ENCODE measurements around the gene HVCN1. TPM values are rescaled to one million over a fixed set of nuclear protein-coding genes. Genes with fewer than 3 reads are reported as not detected.
"Not testable (repeated sequence)": the region's sequence is repeated elsewhere in the genome, so short reads cannot be mapped to it uniquely, and the experiment has no call there.

The HVCN1 gene, protein sequence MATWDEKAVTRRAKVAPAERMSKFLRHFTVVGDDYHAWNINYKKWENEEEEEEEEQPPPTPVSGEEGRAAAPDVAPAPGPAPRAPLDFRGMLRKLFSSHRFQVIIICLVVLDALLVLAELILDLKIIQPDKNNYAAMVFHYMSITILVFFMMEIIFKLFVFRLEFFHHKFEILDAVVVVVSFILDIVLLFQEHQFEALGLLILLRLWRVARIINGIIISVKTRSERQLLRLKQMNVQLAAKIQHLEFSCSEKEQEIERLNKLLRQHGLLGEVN
- 5.6 and 5.8 TPM in 2 replicates for total RNA-seq

DNA sequence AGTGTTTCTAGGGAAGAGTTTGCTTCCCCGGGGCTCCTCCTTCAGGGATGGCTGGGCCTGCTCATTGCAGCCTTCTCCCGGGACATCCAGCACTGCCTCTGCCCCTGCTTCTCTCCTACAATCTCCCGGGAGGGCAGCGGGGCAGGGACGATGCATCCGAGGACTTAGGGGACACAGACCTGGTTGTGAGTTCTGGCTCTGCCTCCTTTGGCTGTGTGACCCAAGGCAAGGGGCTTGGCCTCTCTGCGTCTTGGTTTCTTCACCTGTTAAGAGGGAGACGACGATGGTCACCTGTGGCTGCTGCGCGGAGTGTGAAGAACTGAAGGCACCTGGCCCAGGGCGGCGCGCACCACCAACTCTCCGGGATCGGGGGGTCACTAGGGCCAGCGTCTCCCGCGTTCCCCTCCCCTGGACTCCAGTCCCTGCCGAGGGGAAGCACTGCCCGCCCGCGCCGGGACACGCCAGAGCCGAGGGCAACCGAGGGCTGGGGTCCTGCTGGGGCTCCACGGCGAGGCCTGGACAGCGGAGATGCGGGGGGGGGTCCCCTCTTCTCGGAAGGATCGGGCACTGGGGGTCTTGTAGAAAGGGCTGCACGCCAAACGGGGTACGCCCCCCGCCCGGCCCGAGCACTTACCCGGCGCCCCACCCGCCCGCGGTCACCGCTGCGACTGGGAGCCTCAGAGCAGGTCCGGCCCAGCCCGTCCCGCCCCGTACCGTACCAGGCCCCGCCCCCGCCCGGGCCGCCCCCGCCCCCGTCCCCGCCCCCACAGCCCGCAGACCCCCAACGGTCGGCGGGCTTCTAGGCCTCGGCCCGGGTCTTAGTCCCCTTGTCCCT, at the start of gene HVCN1:
Gene HVCN1 (minus strand): TSS at position 670 of the 835 bp plus-strand sequence. CDS start 5,870 bp downstream, outside the sequence.
- TF ChIP-seq, protein P1, sequence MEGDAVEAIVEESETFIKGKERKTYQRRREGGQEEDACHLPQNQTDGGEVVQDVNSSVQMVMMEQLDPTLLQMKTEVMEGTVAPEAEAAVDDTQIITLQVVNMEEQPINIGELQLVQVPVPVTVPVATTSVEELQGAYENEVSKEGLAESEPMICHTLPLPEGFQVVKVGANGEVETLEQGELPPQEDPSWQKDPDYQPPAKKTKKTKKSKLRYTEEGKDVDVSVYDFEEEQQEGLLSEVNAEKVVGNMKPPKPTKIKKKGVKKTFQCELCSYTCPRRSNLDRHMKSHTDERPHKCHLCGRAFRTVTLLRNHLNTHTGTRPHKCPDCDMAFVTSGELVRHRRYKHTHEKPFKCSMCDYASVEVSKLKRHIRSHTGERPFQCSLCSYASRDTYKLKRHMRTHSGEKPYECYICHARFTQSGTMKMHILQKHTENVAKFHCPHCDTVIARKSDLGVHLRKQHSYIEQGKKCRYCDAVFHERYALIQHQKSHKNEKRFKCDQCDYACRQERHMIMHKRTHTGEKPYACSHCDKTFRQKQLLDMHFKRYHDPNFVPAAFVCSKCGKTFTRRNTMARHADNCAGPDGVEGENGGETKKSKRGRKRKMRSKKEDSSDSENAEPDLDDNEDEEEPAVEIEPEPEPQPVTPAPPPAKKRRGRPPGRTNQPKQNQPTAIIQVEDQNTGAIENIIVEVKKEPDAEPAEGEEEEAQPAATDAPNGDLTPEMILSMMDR (IDR thresholded peaks at IDR 0.05; ENCODE audit: insufficient read depth, low read depth, low read length): no peak
- DNase-seq (ENCODE audit: low read depth): no peak
- peak within 1 kb of the TSS; percentile 64 for H3K4me3 ChIP-seq (ENCODE audit: low read depth, low read length)

DNA sequence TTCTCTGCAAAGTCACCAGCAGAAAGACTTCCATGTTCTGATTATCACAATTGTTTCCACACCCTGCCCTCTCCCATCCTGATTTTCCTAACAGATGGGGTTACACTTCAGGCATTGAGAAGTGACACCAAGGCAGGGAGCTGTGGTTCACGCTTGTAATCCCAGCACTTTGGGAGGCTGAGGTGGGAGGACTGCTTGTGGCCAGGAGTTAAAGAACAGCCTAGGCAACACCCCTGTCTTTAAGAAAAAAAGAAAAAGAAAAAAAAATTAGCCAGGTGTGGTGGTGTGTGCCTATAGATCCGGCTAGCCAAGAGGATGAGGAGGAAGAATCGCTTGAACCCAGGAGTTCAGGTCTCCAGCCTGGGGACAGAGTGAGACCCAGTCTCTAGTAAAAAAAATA, 48.6 kb upstream of the HVCN1 start:
- TF ChIP-seq, protein P1 (IDR thresholded peaks at IDR 0.05; ENCODE audit: insufficient read depth, low read depth, low read length): no peak
- H3K4me3 ChIP-seq (ENCODE audit: low read depth, low read length): no peak overlapping the region
- DNase-seq (ENCODE audit: low read depth): no peak

DNA sequence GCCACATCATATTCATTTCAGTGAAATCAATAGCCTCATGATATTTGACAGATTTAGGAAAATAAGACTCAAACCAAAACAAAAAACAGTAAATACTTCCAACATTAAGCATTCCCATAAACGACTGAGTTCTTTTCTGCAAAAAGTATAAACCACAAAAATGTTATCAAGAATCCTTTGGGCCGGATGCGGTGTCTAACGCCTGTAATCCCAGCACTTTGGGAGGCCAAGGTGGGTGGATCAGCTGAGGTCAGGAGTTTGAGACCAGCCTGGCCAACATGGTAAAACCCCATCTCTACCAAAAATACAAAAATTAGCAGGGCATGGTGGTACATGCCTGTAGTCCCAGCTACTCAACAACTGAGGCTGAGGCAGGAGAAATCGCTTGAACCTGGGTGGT, 48.1 kb upstream of the HVCN1 start:
- not testable (repeated sequence) for H3K4me3 ChIP-seq (ENCODE audit: low read depth, low read length)

DNA sequence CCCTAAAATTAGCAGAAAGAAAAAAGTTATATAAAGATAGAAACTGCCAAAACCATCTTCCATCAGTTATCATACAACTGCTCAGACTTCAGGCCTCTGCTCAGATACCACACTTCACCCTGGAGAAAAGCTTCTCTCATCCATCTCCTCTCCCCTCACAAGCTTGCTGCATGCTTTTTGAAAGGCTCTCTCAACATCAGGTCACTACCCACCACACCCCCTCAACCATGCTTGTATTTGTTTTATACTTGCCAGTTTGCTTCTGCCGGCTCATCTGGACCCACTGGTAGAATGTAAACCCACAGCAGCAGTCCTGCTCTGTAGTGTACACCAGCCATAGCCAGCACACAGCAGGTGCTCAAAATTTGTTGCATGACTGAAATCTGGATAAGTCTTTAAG, 45.0 kb upstream of the HVCN1 start:
- TF ChIP-seq, protein P1 (IDR thresholded peaks at IDR 0.05; ENCODE audit: insufficient read depth, low read depth, low read length): no peak
- no peak overlapping the region for H3K4me3 ChIP-seq (ENCODE audit: low read depth, low read length)
- no peak for DNase-seq (ENCODE audit: low read depth)

More for the DNA sequence above, 48.1 kb upstream of the HVCN1 start:
- DNase-seq (ENCODE audit: low read depth): peak; percentile 55

DNA sequence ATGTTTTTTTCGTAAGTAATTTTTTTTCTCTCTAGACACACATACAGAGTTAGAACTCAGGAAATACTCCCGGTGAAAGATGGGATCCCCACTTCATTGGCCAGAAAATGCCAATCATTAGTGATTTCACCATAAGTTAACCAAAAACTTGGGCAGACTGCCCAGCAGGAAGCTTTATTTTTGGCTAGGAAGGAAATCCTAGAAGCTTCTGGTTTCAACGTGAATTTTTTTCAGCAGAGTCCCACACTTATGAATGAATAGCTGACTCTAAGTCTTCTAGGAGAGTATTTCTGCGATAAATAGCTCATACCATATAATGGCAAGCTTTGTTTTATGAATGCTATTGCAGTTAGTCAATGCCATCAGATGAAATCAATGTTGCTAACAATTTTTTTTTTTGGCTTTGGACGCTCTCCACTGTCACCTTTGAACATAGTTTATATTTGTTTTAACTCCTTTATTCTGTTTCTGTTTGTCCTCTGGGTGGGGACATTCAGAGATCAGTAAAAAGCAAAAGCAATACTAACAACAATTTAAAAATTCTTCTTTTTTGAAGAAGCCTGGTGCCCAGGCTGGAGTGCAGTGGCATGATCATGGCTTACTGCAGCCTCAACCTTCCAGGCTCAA, 44.3 kb upstream of the HVCN1 start:
- peak; percentile 55 for DNase-seq (ENCODE audit: low read depth)

DNA sequence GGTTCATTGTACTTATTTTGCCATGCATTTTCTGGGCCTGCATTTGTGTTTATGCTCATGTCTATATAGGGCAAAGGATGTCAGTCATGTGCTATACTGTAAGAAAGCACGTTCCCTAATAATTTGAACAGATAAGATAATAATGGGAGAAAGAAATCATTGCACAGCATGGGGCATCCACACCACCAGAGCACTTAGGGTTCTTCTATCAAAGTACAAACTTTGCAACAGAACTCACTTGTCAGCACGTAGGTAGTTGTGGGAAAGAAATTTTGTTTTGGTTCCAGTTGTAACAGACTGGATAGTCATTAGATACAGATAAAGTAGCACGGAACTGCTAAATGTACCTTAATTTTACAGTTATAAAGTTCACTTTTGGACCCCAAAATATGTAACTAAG, 43.7 kb upstream of the HVCN1 start:
- TF ChIP-seq, protein P1 (IDR thresholded peaks at IDR 0.05; ENCODE audit: insufficient read depth, low read depth, low read length): no peak
- no peak for DNase-seq (ENCODE audit: low read depth)
- H3K4me3 ChIP-seq (ENCODE audit: low read depth, low read length): no peak overlapping the region

More for the DNA sequence above, 44.3 kb upstream of the HVCN1 start:
- no peak overlapping the region for H3K4me3 ChIP-seq (ENCODE audit: low read depth, low read length)
- TF ChIP-seq, protein P1 (IDR thresholded peaks at IDR 0.05; ENCODE audit: insufficient read depth, low read depth, low read length): no peak

DNA sequence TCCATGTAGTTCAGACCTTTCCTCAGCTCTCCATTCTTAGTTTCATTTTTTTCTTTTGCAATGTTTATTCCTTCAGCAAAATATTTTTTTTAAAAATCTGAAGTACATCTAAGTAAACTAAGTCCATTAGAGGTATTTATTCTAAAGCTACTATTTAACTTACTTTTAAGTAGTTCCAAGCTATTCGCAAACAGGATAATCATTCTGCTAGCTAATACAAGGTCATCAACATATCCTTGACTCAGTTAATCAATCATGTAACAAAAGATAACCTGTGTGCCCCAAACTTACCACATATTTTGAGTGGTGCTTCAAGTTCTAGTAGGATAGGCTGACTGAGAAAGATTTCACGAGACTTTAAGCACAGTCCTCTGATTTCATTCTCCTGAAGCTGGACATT, 42.6 kb upstream of the HVCN1 start:
- TF ChIP-seq, protein P1 (IDR thresholded peaks at IDR 0.05; ENCODE audit: insufficient read depth, low read depth, low read length): no peak
- no peak for DNase-seq (ENCODE audit: low read depth)
- no peak overlapping the region for H3K4me3 ChIP-seq (ENCODE audit: low read depth, low read length)
